ENCODE data around the gene AP1M1.

Gene AP1M1

DNA sequence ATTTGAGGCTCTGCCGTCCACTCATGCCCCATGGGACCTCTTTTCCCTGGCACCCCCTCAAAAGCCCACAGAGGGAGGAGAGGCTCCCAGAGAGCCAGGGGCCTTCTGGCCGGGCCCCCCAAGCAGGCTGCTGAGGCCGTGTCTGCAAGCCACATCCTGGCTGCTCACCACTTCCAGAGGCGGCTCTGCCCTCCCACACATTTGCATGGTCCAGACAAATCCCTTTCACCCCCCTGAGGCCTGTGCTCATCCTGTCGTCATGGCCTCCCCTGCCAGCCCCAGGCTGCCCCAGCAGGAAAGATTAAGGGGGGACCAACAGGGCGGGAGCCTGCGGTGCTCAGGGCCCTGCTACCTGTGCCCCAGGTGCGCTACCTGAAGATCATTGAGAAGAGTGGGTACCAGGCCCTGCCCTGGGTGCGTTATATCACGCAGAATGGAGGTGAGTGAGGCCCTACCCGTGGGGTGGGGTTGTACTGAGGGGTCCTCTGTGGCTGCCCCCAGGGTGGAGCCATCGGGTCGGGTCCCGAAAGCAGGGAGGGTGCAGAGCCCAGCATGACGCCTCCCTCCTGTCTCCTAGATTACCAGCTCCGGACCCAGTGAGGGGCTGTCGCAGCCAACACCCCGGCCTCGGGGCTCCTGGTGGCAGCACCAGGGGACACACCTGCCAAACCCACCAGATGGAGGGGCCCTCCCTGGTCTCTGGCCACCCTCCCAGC is 36.3 kb downstream of the AP1M1 start:
- no peak for DNase-seq

DNA sequence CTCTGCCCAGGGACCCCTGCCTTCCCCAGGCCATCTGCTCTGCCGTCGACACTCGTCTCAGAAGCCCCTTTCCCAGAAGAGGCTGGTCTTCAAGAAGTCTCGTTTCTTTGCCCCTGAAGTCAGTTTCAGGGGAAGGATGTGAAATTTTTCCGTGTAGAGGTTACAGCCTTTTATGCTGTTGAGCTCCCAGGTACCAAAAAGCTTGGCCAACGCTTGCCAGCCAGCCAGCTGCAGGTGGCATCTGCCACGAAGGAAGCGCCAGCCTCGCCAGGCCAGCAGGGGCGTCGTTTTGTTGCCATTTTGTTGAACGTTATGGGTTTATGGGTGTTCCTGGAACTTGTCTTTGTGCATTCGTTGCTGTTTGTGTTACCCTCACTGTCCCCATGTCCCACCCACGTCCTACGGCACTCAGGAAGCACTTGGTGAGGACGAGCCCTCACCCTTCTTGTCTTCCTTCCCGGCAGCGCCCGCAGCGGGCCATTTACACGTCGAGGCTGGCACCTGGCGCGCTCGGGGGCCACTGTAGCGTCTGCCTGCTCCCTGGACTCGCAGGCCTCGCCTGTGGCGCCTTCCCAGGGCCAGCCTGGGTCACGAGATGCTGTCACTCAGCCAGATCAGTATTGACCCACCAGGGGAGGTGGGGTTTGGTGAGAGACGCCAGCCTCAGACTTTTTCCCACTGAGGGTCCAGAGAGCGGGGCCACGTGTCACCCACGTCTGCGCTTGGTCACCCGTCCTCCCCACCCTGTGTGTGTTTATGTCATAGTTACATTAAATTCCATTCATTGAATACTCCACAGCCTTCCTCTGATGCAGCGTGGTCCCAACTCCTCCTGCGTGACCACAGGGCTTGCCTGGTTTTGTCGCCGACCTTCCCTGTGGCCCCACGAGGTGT is 37.1 kb downstream of the AP1M1 start:
- DNase-seq, result no peak

DNA sequence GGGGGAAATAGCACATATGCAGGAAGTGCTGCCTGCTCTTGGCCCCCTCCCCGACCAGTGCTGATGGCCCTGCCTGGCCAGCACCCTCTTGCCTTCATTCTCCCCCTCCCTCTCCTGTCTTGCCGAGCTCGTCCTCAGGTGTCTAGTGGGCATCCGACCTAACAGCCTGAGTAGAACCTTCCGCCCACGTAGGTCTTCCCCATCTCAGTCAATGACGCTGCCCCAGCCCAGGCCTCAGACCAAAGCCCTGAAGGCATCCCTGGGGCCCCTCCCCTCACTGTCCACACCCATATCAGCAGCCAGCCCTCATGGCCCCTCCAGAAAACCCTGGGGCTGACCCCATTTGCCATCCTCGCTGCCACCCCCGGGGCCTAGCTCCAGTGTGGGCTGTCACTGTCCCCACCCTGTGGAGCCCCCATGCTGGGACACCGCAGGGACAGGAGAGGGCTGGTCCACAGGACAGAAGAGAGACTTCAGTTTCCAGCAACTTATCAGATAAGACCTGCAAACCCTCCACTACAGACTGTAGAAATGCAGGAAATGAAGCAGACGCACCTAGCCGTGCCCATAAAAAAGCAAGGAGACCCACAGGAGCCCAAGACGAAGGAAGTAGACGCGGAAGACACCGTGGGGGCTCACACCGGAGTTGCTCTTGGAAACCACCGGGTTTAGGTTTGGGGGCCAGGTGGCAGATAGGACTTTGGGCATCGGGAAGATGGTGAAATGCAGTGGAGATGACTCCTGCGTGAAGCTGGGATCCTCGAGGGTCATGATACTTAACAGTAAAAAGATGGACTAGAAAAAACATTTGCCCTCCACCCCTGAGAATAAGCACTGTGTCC is 38.3 kb downstream of the AP1M1 start:
- DNase-seq, result no peak

DNA sequence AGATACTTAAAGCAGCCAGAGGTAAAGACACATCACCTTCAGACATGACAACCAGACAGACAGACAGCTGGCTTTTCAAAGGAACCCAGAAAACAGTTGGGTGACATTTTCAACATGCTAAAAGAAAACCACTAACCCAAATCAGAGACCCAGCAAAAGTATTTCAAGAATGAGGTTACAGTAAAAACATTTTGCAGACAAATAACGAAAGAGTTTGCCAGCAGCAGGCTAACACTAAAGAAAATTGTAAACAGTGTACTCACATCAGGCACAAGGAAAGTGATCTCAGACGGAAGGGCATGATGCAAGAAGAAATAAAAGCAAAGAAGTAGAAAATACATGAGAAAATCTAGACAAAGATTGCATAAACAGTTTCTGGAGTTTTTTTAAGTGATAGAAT is 46.4 kb downstream of the AP1M1 start:
- no peak for DNase-seq

DNA sequence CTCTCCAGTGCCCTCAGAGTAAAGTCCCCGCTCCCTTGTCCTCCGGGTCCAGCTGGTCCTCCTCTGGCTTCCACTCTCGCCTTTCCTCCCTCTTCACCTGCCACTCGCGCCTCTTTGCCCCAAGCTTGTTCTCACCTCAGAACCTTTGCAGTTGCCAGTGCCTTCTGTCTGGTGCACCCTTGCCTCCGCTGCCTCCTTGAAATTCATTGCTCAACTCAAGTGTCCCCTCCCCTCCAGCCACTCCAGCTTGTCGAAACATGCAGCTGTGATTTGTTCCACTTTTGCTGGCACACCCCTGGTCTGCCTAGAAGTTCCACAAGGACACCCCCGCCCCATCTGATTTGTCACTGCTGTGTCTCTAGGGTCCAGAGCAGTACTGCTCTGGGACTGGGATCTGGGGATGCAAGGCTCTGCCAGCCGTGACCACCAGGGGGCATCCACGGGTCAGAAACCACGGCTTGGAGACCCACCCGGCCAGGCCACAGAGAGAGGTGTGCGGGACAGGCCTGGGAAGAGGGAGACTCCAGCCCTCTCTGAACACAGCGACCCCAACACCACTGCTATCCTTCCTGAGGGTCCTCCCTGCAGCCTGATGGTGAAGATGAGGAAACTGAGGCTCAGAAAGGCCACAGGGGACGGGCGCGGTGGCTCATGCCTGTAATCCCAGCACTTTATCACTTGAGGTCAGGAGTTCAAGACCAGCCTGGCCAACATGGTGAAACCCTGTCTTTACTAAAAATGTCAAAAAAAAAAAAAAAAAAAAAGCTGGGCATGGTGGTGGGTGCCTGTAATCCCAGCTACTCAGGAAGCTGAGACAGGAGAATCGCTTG is 49.9 kb downstream of the AP1M1 start:
- DNase-seq, result peak; percentile 83 to 85

DNA sequence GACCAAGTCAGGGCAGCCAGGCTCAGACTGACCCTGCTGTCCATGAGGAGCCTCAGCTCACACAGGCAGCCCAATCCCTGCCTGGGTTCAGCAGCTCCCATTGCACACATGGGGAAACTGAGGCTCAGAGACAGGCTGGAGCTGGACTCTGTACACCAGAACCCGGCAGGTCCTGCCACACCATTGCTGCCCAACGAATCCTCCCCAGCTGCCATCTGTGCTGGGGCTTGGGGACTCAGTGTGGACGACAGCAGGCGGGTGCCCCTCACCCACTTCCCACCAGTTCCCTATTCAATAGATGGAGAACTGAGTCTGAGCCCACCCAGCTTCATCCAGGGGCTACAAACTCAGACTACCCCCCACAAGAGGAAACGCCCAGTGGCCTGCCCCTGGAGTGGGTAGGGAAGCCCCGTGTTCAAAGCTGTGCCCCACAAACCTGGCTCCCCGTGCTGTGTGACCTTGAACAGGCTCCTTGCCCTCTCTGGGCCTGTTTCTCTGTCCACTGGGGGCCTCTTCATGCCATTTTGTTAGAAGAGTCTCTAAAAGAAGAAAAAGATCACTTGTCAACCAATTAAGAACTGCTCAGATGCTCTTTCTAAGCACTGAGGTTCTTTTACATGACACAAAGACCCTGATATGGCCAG is 50.8 kb downstream of the AP1M1 start:
- no peak for DNase-seq

DNA sequence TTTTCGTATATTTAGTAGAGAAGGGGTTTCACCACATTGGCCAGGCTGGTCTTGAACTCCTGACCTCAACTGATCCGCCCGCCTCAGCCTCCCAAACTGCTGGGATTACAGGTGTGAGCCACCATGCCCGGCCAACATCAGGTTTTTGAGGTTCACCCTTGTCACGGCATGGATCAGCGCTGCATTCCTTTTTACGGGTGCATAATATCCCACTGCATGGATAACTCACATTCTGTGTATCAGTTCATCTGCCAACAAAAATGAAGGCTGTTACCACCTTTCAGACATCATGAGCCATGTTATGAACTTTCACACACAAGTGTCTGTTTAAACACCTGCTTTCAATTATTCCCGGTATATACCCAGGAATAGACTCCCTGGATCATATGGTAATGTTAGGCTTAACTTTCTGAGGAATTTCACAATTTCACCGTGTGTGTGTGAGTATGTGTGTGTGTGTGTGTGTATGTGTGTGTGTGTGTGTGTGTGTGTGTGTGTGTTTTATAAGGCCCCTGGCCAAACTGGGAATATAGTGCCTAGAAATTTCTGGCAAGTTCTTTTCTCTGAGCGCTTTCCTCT is 52.2 kb downstream of the AP1M1 start:
- no peak for DNase-seq

DNA sequence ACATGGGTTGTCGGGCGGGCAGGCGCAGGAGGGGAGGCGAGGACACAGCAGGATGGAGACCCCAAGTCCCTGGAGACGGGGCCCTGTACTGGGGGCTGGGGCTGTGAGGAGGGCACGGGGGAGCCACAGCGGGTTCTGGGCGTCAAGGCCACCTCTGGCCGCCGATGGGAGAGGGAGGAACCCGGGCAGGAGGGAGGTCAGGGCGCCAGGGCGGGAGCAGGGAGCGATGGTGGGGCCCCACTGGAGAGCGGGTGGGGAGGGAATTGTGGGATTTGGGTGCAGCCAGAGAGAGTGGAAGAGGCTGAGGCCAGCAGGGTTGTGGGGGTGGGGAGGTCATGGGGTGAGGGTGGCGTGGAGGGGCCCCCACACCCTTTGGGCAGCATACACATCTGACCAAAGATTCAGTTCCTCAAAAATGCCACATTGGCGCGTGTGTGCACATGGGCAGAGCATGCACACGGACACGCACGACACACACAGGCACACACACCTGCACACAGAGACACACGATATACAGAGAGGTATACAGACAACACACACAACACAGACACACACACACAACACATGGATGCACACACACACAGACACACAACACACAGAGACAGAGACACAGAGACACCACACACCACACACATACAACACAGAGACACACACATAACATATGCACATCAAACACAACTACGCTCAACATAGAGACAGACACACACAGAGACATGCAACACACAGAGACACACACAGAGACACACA is 54.9 kb downstream of the AP1M1 start:
- peak in 1 of 2 donors; percentile 49 for DNase-seq

DNA sequence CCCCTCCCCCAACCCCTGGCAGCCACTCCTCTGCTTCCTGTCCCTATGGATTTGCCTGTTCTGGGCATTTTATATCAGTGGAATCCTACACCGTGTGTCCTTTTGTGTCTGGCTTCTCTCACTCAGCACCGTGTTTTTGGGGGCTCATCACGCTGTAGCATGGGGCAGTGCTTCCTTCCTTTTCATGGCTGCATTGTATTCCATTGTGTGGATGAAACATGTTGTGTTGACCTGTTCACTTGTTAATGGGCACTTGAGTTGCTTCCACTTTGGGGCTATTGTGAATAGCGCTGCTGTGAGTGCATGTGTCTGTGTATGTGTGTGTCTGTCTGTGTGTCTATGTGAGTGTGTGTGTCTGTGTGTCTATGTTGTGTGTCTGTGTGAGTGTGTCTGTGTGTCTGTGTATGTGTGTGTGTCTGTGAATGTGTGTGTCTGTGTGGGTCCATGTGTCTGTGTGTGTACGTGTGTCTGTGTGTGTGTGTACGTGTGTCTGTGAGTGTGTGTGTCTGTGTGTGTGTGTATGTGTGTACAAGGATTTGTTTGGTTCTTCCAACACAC is 57.2 kb downstream of the AP1M1 start:
- no peak for DNase-seq

DNA sequence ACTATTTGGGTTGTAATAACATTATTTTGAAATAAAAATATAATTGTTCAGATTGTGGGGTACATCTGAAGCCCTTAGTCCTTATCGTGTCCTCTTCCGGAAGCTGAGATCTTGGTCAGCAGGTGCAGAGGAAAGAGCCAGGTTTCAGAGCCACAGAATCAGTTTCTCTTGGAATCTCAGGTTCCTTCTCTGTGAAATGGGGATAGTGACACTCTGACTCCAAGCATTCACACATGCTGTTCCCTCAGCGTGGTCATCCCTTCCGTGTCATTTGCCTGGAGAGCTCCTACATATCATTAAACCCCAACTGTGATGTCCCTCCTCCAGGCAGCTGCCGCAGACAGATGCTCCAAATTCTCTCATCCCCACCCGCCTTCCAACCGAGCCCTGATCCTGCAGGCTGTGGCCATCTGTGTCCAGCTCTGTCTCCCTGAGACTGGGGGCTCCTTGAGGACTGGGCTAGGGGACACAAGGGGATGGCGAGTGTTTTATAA is 59.8 kb downstream of the AP1M1 start:
- DNase-seq, result no peak

DNA sequence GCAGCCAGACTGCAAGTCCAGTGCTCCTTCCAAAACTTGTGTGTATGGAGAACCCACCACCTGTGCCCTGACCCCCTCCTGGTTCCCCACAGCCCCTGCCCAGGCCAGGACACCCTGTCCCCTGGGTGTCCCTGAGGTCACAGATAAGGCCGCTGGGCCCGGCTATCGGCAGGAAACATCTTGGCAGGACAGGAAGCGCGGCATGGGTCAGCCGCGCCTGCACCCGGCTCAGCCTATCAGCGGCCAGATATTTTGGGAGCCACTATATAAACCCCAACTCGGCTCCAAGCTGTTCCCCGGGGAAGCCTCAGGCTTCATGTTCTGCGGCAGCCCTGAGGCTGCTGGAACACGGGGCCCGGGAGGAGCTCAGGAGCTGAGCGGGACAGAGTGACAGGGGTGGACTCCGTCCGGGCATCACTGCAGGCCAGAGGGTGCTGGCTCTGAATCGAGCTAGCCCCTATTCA is 60.8 kb downstream of the AP1M1 start:
- peak in 1 of 2 donors; percentile 60 for DNase-seq

DNA sequence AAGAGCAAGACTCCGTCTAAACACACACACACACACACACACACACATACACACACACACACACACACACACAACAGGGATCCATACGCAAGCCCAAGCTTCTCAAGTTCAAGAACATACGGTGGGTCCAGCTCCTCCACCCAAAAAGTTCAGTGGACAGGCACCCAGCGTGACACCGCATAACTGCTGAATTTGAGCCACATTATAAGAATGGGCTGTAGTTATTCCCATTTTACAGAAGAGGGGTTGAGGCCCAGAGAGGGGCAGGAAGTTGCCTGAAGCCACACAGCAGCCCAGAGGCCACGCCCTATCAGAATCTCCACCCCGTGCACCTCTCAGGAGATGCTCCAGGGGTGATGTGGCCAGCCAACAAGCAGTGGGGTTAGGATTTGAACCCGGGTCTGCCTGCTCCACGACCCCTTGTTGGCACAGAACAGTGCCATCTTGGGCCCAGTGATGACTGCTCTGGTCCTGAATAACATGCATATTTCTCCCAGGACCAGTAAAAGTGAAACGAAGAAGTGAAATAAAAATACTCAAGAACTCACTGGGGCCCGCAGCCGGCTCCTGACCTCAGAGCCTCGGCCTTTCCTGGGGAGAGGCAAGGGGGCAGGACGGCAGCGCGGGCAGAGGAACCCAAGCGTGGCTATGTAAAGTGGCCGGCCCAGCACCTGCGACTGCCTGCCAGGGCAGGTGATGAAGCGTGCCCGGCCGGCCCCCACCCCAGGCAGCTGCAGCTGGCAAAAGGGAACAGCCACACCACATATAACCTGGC is 61.9 kb downstream of the AP1M1 start:
- DNase-seq, result peak; percentile 37 to 75

DNA sequence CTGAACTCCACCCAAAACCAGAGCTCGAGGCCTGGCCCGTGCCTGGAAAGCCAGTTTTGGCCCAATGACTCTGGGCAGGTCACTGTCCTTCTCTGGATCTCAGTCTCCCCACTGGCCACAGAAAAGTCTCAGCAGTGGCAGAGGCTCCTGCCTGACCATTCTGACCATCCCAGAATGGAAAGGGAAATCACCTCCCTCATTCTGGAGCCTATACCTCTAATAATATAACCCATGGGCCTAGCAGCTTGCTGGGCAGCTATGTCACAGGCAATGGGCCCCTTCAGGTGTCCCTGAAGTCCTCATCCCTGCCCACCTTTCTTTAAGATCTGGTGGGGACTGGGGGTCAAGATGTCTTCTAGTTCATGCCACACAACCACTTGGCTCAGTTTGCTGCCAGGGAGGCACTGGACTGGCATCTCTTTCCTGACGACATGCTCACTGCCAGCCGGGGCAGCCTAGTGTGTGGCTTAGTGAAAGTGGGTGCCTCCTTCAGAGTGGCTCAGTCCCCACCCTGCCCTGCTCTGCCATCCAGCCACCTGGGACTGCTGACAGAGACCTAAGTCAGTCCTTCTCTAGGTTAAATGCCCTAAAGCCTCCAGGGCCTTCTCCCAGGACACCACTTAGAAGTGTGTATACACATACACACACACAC is 62.6 kb downstream of the AP1M1 start:
- no peak for DNase-seq

DNA sequence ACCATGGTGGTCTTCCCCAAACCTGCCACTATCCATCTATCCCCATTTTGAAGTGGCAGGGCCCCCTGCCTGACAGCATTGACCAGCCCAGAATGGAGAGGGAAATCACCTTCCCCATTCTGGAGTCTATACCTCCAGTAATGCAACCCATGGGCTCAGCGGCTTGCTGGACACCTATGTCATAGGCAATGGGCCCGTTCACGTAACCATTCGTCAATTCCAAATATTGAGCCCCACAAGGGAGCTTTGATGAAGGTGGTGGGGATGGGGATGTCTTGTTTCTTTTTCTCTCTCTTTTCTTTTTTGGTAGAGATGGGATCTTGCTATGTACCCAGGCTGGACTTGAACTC is 63.1 kb downstream of the AP1M1 start:
- DNase-seq, result no peak

DNA sequence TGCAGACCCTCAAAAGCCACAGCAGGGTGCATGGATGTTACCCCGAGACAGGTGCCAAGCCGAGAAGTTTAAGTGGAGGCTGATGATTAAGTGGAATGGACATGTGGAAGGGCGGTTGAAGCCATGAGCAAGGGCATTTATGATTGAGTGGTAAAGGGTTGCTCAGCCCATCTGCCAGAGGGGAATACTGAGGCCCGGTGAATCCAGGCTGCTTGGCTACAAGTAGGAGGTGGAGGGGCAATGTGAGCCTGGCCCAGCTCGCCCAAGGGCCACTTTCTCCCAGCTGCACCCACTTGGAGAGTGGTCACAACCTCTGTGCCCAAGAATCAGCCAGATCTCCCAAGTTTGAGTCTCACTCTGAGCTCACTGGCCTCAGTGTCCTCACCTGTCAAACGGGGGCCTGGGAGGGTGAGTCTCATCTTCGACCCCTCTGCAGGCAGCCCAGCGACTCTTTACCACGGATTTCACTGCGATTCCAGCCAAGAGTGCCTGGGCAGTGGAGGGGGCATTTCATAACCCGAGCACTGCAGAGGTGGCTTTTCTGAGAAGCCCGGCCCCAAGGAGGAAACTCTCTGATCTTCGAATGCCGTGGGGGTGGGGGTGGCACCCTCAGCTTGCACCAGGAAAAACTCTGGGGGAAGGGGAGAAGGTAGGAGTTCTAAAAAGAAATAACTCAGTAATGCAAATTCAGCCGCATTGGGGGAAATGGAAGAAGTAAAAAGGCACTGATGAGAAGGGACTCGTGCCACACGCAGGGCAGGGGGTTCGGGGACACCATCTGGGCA is 64.1 kb downstream of the AP1M1 start:
- peak; percentile 29 to 52 for DNase-seq

DNA sequence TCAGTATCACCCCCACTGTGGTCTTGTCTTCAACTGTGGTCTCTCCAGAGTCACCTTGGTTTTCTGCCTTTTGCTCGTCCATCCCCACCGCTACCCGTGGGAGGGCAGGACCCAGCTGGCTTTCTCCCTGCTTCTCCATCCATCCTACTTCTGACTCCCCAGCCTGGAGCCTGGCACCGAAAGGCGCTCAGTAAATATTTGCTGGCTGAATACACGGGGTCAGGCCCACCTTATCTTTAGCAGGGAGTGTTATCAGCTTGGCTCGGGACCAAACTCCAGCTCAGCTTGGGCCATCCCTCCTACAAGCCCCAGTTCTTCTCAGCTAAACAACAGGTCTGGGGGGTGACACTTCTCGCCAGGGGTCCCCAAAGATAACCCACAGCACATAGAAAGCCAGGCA is 64.9 kb downstream of the AP1M1 start:
- DNase-seq, result no peak

DNA sequence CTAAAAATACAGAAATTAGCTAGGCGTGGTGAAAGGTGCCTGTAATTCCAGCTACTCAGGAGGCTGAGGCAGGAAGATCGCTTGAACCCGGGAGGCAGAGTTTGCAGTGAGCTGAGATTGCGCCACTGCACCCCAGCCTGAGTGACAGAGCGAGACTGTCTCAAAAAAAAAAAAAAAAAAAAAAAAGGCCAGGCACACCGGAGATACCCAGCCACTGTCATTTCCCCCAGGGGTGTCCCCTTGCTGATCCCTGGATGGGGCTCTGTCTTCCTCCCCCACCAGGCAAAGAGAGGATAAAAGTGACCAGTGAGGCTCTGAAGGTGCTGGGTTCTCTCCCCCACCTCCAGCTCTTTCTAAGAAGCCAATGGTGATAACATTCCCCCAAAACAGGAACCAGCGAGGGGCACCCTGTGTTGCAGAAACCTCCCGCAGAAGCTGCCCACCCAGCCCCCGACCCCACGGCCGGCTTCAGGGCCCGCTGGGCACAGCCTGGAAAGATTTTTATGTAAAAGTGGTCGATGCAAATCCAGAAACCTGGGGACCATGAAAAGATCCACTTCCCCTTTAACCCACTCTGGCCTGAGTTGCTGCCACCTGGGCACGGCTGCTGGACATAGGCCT is 65.5 kb downstream of the AP1M1 start:
- DNase-seq, result peak in 1 of 2 donors; percentile 28

Data from CD4-positive, alpha-beta T cell treated with Interferon alpha-2 for 1 hour (primary cell).